ENCODE results near the gene PPP1R13L. TPM values are rescaled to one million over a fixed set of nuclear protein-coding genes. Genes with fewer than 3 reads are reported as not detected.

Gene PPP1R13L
- total and polyA plus RNA-seq, 8 donors: 22.8 to 54.4 (median 30.7) TPM

DNA sequence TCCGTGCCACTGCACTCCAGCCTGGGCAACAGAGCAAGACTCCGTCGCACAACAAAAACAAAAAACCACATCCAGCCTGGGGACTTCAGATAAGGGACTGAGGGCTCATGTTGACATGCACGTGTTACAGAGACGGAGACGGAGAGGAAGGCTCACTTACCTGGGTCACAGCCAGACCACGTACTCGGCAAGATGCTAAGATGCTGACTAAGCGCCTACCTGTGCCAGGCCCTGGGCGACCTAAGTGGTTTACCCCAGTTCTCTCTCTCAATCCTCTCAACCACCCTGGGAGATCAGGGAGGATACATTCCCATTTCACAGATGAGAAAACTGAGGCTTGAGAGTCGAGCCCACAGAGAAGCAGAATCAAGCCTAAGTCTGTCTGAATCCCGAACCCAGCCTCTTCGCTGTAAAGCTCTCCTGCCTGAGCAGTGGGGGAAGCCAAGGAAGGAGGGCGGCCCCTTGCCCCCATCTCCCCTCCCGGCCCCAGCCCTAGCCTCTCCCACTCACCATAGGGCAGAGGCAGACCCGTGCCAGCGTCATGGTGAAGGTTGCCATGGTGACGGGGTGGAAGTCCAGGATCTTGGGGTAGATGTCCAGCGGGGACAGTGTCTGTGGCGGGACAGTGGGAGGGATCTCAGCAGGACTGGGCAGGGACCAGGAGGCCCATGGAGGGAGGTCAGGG is 48.0 kb downstream of the PPP1R13L start:
- peaks cover 0 to 6% (median 0%) of the 10 kb centered on the region in 3 donors for H3K36me3 ChIP-seq
- ATAC-seq (no peak), FAIRE-seq (no peak), DNase-seq (no peak)
- no peaks in the 10 kb centered on the region for H3K4me1 ChIP-seq
- 91 to 93% methylated on average over 20 of the region's 20 CpGs for WGBS, 2 donors
- no peaks in the 10 kb centered on the region for H3K27me3 ChIP-seq
- TF ChIP-seq, protein P1, sequence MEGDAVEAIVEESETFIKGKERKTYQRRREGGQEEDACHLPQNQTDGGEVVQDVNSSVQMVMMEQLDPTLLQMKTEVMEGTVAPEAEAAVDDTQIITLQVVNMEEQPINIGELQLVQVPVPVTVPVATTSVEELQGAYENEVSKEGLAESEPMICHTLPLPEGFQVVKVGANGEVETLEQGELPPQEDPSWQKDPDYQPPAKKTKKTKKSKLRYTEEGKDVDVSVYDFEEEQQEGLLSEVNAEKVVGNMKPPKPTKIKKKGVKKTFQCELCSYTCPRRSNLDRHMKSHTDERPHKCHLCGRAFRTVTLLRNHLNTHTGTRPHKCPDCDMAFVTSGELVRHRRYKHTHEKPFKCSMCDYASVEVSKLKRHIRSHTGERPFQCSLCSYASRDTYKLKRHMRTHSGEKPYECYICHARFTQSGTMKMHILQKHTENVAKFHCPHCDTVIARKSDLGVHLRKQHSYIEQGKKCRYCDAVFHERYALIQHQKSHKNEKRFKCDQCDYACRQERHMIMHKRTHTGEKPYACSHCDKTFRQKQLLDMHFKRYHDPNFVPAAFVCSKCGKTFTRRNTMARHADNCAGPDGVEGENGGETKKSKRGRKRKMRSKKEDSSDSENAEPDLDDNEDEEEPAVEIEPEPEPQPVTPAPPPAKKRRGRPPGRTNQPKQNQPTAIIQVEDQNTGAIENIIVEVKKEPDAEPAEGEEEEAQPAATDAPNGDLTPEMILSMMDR (IDR thresholded peaks at IDR 0.05): no peak
- intact Hi-C loops (cut with DNase I): no loop called here
- H3K9me3 ChIP-seq: no peaks in the 10 kb centered on the region
- no peak overlapping the region for H3K27ac ChIP-seq
- no peak overlapping the region for H3K4me3 ChIP-seq

DNA sequence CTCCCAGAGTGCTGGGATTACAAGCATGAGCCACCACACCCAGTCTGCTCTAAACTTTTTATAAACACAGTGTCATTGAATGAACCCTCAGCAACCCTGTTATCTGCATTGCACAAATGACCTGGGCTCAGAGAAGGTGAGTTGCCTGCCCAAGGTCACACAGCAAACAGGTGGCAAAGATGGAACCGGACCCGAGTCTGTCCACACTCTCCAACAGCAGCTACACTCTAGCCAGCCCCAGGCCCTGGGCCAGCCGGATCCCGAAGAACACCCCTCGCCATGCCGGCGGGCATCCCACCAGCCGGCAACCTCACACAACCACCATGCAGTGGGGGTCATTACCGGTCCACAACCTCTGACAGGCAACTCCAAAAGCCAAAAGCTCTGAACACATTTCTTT is 49.0 kb downstream of the PPP1R13L start:
- ATAC-seq (no peak), FAIRE-seq (no peak), DNase-seq (no peak)
- no peaks in the 10 kb centered on the region for H3K9me3 ChIP-seq
- no peak overlapping the region for H3K4me3 ChIP-seq
- no peaks in the 10 kb centered on the region for H3K4me1 ChIP-seq
- no peak overlapping the region for H3K27ac ChIP-seq
- H3K36me3 ChIP-seq: peaks cover 0 to 6% (median 0%) of the 10 kb centered on the region in 3 donors
- TF ChIP-seq, protein P1 (IDR thresholded peaks at IDR 0.05): no peak
- no peaks in the 10 kb centered on the region for H3K27me3 ChIP-seq
- 87 to 91% methylated on average over 9 of the region's 9 CpGs for WGBS, 2 donors
- intact Hi-C loops (cut with DNase I): no loop called here

DNA sequence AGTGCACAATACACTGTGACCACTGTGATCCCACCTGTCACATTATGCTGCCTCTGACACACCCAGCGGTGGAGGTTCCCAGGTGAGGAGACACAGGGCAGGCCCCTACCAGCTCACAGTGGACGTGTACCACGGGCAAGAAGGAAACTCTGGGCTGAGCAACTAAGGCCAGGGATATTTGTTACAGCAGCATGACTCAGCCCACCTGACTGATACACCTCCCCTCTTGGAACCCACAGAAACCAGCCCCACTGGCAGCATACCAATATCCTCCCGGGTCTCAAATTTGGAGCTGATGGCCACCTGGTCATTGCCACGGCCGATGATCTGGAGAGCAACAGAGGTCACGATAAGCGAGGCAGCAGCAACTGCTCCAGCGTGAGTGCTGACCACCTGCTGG is 49.5 kb downstream of the PPP1R13L start:
- TF ChIP-seq, protein P1 (IDR thresholded peaks at IDR 0.05): no peak
- Histone ChIP-seq H3K27me3 (no peaks in the 10 kb centered on the region), H3K36me3 (peaks cover 0 to 6% (median 0%) of the 10 kb centered on the region in 3 donors), H3K27ac (no peak overlapping the region), H3K9me3 (no peaks in the 10 kb centered on the region), H3K4me3 (no peak overlapping the region), H3K4me1 (no peaks in the 10 kb centered on the region)
- ATAC-seq (no peak), FAIRE-seq (no peak), DNase-seq (no peak)
- 97 to 99% methylated on average over 9 of the region's 9 CpGs for WGBS, 2 donors
- intact Hi-C loops (cut with DNase I): no loop called here

DNA sequence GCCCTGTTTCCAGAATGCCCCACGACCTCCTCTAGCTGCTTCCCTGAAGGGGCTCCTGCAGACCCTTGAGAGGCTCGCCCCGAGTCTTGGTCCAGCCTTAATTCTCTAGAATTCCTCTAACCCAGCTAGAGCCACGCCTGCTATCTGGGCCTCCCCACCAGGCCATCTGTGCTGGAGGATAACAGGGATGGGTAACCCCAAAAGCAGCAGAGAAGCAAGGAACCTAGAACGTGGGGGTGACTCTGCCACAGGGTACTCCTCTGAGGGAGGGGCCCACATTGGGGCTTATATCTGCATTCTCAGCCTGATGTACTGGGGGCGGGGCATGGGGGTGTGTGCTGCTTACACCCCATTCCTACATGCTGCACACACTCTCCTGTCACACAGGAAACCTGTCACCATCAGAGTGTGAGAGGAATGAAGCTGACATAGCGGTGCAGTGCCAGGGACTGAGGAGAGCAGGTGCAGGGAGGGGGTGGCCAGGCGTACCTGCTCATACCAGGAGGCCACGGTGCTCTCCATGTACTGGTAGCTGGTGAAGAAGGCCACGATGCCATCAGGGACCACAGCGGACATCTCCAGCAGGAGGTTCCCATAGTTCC is 50.5 kb downstream of the PPP1R13L start:
- intact Hi-C loops (cut with DNase I): no loop called here
- Histone ChIP-seq H3K27ac (no peak overlapping the region), H3K4me1 (no peaks in the 10 kb centered on the region), H3K4me3 (no peak overlapping the region), H3K27me3 (no peaks in the 10 kb centered on the region), H3K9me3 (no peaks in the 10 kb centered on the region), H3K36me3 (peaks cover 0 to 6% (median 0%) of the 10 kb centered on the region in 3 donors)
- DNase-seq (no peak), FAIRE-seq (no peak), ATAC-seq (no peak)
- 89 to 94% methylated on average over 11 of the region's 11 CpGs for WGBS, 2 donors
- TF ChIP-seq, protein P1 (IDR thresholded peaks at IDR 0.05): no peak
